Right lobe of liver (tissue), 6 donors: Measurements from ENCODE around the gene RMND1. TPM values are rescaled to one million over a fixed set of nuclear protein-coding genes. Genes with fewer than 3 reads are reported as not detected.

ENCODE experiments used
- ATAC-seq, 4 donors: fragments of 200-7000 bp; cut with Tn5 transposase; one replicate each; pipeline ENCODE4 v1.9.1; 2020; ENCODE audit warnings: mild to moderate bottlenecking in 4 of 4, moderate library complexity in 4 of 4
- DNase-seq, 3 donors: peaks; one replicate each; pipeline ENCODE4 v3.0.0-alpha.2; 2020
- H3K27ac ChIP-seq, 3 donors: fragments of 200-600 bp; one replicate each; pipeline ENCODE4 v1.8.0; 2022
- H3K27me3 ChIP-seq, 2 donors: fragments of 200-600 bp; one replicate each; pipeline ENCODE4 v1.8.0; 2022
- H3K36me3 ChIP-seq, 4 donors: fragments of 200-600 bp; sonication (generic) in 1 of 4; one replicate each; pipeline versions ENCODE4 v1.5.1 to v1.8.0; 2017 to 2022; ENCODE audit warnings: control low read depth in 1 of 4
- H3K4me1 ChIP-seq, 4 donors: fragments of 200-600 bp; sonication (generic) in 1 of 4; one replicate each; pipeline versions ENCODE4 v1.5.1 to v1.8.0; 2017 to 2022; ENCODE audit warnings: control low read depth in 1 of 4
- H3K4me3 ChIP-seq, 3 donors: fragments of 200-600 bp; one replicate each; pipeline ENCODE4 v1.8.0; 2022
- H3K9me3 ChIP-seq, 4 donors: fragments of 200-600 bp; sonication (generic) in 1 of 4; one replicate each; pipeline versions ENCODE4 v1.5.1 to v1.8.0; 2017 to 2022; ENCODE audit warnings: control low read depth in 1 of 4
- POLR2A ChIP-seq: fragments of 450-650 bp; IDR thresholded peaks from one replicate; pipeline ENCODE4 v1.6.1; 2017; ENCODE audit warnings: antibody characterized with exemption, mild to moderate bottlenecking
- WGBS: methylation state at CpG from one replicate; pipeline ENCODE4 v1.1.6; 2018; ENCODE audit warnings: low coverage, low lambda C conversion rate; ENCODE audit not compliant: insufficient coverage; ENCODE audit errors: missing lambda C conversion rate; 5-methylcytosine and 5-hydroxymethylcytosine counted together
- intact Hi-C, 2 donors: fragments of 100-400 bp; cut with DNase I; formaldehyde crosslinking; loops; one replicate each; pipeline versions ENCODE4 v1.11.2 to v1.14.1; 2022
- total RNA-seq, 6 experiments: library from RNA; depleted of rRNA in 2 of 6; stranded (reverse); fragments of >200 nt in 2 of 6; fragmentation: NEBNext Ultra II Directional in 3 of 6; extraction: Animal tissue kit (Norgen Biotek cat#: 25700) in 3 of 6; gene quantifications; one replicate each; pipeline versions ENCODE4 v1.1.0 to v1.2.4, GENCODE V29; 2016 to 2023
- TF ChIP-seq, protein P1 (sequence below), 4 donors: fragments of 200-600 bp in 3 of 4; fragments of 450-650 bp in 1 of 4; IDR thresholded peaks; one replicate each; pipeline versions ENCODE4 v1.5.1 to v1.8.0; 2016 to 2022; ENCODE audit warnings: antibody characterized with exemption in 4 of 4, mild to moderate bottlenecking in 2 of 4
- donor health status: DM: no; HTN: yes; CAD: no.
- donor health status: DM: no; HTN: no; CAD: no.
- donor health status: DM: no; HTN: no; CAD: no.
- donor health status: DM: no; HTN: yes; CAD: no.
- donor health status: DM: no; HTN: yes; CAD: no.

The RMND1 gene
- total RNA-seq, 6 experiments from 2014 or later, result 13.1 to 23.4 (median 19.5) TPM

DNA sequence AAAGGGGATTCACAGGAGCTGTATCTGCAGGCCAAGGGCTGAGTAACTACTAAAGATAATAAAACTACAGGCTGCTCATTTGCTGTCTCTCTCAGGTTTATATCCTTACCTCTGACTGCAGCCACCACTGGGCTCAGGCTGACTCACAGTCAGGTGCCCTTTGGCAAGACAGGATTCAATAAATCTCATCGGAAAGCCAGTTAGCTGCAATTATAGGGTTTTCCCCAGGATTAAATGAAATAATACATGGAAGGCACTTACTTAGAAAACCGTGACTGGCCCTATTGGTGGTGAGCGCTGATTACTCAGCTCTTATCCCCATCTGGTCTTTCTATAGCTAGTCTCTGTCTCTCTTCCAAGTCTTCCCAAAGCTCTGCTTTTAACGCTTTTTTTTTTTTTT is 26.4 kb downstream of the RMND1 start:
- TF ChIP-seq, protein P1, sequence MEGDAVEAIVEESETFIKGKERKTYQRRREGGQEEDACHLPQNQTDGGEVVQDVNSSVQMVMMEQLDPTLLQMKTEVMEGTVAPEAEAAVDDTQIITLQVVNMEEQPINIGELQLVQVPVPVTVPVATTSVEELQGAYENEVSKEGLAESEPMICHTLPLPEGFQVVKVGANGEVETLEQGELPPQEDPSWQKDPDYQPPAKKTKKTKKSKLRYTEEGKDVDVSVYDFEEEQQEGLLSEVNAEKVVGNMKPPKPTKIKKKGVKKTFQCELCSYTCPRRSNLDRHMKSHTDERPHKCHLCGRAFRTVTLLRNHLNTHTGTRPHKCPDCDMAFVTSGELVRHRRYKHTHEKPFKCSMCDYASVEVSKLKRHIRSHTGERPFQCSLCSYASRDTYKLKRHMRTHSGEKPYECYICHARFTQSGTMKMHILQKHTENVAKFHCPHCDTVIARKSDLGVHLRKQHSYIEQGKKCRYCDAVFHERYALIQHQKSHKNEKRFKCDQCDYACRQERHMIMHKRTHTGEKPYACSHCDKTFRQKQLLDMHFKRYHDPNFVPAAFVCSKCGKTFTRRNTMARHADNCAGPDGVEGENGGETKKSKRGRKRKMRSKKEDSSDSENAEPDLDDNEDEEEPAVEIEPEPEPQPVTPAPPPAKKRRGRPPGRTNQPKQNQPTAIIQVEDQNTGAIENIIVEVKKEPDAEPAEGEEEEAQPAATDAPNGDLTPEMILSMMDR (IDR thresholded peaks at IDR 0.05), result no peak
- intact Hi-C loops, result no loop called here
- H3K4me3 ChIP-seq, result no peak overlapping the region
- H3K36me3 ChIP-seq, result peaks cover 0 to 79% (median 21%) of the 10 kb centered on the region in 4 donors
- ATAC-seq (peak in 1 of 4 donors; percentile 36), DNase-seq (no peak)
- no peaks in the 10 kb centered on the region for H3K9me3 ChIP-seq
- no peaks in the 10 kb centered on the region for H3K4me1 ChIP-seq
- no peaks in the 10 kb centered on the region for H3K27me3 ChIP-seq
- 76% methylated on average over 4 of the region's 4 CpGs for WGBS
- H3K27ac ChIP-seq, result no peak overlapping the region

GRCh38 chr6:151422981-151423380 is 28.9 kb downstream of the RMND1 start:
- ATAC-seq (no peak), DNase-seq (no peak)
- peaks cover 0 to 71% (median 14%) of the 10 kb centered on the region in 4 donors for H3K36me3 ChIP-seq
- no peak overlapping the region for H3K27ac ChIP-seq
- intact Hi-C loops, result no loop called here
- H3K4me3 ChIP-seq, result no peak overlapping the region
- no peaks in the 10 kb centered on the region for H3K27me3 ChIP-seq
- 75% methylated on average over 2 of the region's 4 CpGs for WGBS
- H3K9me3 ChIP-seq, result no peaks in the 10 kb centered on the region
- no peak for TF ChIP-seq POLR2A
- TF ChIP-seq, protein P1 (IDR thresholded peaks at IDR 0.05), result no peak
- H3K4me1 ChIP-seq, result no peaks in the 10 kb centered on the region

DNA sequence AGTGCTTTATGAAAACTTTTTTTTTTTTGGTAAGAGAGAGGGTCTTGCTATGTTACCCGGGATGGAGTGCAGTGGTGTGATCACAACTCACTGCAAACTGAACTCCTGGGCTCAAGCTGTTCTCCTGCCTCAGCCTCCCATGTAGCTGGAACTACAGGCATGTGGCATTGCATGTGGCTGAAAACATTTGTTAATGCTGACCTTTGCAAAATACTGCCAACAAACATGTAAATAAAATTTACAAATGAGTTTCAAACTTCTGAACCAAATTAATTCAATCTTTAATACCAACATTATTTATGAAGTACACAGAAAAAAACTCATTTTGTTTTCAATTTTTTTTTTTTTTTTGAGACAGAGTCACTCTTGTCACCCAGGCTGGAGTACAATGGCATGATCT is 34.4 kb downstream of the RMND1 start:
- DNase-seq (no peak), ATAC-seq (no peak)
- TF ChIP-seq POLR2A, result no peak
- TF ChIP-seq, protein P1 (IDR thresholded peaks at IDR 0.05), result no peak
- Histone ChIP-seq H3K4me3 (no peak overlapping the region), H3K27me3 (no peaks in the 10 kb centered on the region), H3K9me3 (no peaks in the 10 kb centered on the region), H3K4me1 (no peaks in the 10 kb centered on the region), H3K27ac (no peak overlapping the region), H3K36me3 (peaks cover 0 to 82% (median 5%) of the 10 kb centered on the region in 4 donors)
- WGBS, result 100% methylated on average over 1 of the region's 1 CpG
- intact Hi-C loops, result no loop called here

DNA sequence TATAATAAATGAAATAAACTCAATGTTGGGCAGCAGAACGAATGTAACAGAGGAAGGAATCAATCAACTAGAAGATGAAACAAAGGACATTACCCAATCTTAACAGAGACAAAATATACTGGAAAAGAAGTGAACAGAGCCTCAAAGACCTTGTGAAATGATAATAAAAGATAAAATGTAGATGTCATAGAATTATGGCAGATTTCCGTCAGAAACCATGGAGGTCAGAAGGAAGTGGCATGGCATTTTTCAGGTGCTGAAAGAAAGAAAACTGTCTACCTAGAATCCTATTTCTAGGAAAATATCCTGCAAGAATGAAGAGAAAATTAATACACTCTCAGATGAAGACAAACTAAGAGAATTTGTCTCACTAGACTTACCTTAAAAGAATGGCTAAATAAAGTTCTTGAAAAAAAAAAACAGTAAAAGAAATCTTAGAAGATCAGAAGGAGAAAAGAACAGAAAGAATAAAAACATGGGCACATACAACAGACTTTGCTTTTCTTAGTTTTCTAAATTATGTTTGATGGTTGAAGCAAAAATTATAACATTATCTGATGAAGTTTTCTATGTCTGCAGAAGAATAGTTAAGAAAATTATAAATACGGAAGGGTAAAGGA is 37.2 kb downstream of the RMND1 start:
- intact Hi-C loops, result no loop called here
- no peak for ATAC-seq
- no peaks in the 10 kb centered on the region for H3K27me3 ChIP-seq
- TF ChIP-seq POLR2A, result no peak
- TF ChIP-seq, protein P1 (IDR thresholded peaks at IDR 0.05), result no peak
- H3K4me1 ChIP-seq, result no peaks in the 10 kb centered on the region
- H3K36me3 ChIP-seq, result peaks cover 0 to 64% (median 5%) of the 10 kb centered on the region in 4 donors
- WGBS, result 83% methylated on average over 3 of the region's 3 CpGs
- H3K9me3 ChIP-seq, result no peaks in the 10 kb centered on the region
- no peak for DNase-seq
- H3K4me3 ChIP-seq, result no peak overlapping the region
- H3K27ac ChIP-seq, result no peak overlapping the region
